ENCODE data around the gene LSM10. TPM values are rescaled to one million over a fixed set of nuclear protein-coding genes. Genes with fewer than 3 reads are reported as not detected.

The LSM10 gene
- 8.8 TPM for total RNA-seq

DNA sequence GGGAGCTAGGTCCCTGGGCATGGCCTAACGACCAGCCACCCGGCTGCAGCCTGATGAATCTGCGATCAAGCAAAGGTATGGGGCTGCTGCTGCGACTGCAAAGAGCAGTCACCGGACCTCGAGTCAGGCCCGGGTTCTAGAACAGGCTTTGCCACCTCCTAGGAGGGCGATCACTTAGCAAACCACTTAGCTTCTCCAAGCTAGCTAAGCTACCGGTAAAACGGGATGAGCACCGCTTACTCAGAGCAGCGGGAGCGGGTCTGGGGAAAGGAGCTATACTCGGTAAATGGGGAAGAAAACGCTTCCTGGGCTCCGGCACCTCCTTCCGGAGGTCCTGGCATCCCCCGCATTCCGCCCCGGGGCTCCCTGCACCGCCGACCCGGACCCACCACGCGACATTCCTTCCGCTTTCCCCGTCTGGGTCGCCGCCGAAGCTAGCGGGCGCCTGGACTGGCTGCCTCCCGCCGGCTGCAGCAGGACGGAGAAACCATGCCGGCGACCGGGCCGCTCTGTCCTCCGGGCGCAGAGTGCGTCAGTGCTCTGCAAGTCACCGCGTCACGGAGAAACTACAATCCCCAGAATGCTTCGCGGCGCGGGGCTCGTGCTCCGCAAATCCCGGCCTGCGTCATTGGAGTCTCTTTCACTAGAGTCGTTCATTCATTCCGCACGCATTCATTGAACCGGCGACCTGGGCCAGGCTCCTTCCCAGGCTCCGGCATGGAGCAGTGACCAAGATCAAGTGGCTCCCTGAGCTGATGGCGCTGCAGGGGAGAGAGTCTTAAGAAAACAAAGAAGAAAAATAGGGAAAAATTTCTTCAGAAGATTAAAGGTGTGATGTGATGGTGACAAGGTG is at the start of gene LSM10:
TSS of gene LSM10 (minus strand) at position 531 of the 853 bp plus-strand sequence. CDS start 3,779 bp downstream, outside the sequence.
- DNase-seq, result peak; percentile 98

- DNase-seq, result no peak
Observed at GRCh38 chr1:36447450-36447849, 49.7 kb upstream of the LSM10 start.

DNA sequence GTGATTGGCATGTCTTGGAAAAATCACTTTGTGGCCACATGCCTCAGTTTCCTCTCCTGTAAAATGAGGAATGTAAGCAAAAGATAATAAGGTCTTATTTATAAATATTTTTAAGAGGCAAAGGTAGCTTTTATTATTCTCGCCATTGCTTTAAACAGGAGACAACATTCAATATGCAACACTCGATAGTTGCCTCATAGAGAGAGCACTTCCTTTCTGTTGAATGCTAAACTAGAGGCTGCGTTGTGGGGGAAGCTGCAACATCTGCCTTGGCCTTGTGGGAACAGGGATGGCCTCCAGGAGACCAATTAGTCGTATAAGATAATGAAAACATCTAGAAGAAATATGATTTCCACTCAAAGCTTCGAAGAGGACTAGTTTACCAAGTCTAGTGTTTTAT is 49.0 kb upstream of the LSM10 start:
- DNase-seq, result no peak

DNA sequence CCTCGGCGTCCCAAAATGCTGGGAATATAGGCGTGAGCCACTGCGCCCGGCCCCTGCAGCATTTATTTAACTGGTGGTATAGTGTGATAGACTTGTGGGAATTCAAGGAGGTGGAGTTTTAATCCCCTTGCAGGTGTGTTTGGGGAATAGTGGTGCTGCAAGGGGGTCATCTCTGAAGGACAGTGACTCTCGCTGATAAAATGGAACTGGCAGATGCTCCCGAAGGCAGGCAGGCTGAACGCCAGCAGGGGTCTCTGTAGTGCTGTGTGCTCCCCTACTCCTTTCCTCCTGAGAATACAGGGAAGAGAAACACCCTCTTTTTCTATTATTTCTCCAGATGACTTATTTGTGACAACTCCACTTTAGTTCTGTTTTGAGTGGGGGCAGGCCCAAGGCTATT is 48.6 kb upstream of the LSM10 start:
- DNase-seq, result peak; percentile 16

DNA sequence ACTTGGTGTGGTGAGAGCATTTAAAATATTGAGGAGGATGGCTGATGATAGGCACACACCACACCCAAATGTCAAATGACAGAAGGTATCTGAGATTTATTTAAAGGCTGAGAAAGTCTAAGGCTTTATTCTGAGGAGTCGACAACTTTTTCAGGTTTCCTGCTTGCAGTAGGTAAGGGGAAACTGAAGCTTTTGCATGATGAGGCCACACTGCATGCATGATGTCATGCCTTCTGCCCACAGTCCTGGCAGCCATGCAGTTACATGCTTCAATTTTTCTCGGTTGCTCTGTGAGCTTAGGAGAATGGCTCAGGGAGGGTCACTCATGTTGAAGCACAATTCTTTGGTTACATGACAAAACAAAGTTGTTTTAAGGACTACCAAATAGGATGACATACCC is 45.6 kb upstream of the LSM10 start:
- no peak for DNase-seq

DNA sequence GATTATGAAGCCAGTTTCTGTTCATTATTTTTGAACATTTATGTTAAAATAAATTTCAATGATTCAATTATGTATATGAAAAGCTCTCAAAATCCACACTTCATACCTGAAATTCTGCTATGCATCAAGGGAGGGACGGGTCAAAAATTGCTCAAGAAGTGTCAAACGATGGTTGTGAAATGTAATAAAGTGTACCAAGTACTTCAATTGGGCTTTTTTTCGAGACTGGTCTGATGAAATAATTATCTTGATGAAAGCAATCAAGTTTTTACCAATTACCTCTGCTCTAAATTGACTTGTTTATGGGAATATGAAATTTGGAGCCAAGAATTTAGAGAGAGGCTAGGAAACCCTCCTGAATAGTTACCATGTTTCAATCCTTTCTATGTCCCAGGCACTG is 44.6 kb upstream of the LSM10 start:
- no peak for DNase-seq

DNA sequence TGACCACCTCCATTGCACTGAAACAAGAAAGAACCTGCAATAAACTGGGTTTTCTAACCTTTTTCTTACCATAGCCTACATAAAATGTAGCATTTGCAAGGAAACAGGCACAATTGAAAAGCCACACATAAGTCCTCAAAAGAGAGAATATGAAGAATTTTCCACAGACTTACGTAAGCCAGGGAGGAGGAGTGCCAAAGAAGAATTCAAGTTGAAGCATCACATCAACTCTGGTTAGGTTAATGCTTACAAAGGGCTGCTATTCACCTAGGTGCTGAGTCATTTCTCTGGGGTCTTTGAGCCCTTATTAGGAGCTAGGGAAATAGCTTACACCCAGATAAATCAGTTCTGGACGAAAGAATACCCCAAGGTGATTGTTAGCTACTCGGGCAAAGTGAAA is 42.9 kb upstream of the LSM10 start:
- DNase-seq, result no peak

DNA sequence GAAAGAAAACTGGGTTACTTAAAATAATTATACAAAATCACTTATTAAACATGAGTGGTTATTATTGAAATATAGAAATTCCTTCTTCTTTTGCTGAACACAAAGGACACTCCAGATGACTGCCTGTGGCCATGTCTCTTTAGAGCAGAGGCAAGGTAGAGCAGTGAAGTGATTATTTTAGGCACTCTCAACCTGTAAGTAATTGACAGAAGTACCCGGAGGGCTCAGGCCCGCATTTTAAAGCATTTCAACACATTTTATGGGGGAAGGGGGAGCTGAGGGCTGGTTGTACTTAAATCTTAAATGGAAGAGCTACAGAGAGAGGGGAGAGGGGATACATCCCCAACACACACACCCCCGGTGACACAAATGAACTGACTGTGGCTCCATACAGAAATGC is 42.3 kb upstream of the LSM10 start:
- DNase-seq, result no peak

GRCh38 chr1:36438715-36439114 is 41.0 kb upstream of the LSM10 start:
- DNase-seq, result no peak

- DNase-seq, result no peak
Observed at GRCh38 chr1:36436821-36437220, 39.1 kb upstream of the LSM10 start.

GRCh38 chr1:36433102-36433501 is 35.4 kb upstream of the LSM10 start:
- DNase-seq, result no peak

DNA sequence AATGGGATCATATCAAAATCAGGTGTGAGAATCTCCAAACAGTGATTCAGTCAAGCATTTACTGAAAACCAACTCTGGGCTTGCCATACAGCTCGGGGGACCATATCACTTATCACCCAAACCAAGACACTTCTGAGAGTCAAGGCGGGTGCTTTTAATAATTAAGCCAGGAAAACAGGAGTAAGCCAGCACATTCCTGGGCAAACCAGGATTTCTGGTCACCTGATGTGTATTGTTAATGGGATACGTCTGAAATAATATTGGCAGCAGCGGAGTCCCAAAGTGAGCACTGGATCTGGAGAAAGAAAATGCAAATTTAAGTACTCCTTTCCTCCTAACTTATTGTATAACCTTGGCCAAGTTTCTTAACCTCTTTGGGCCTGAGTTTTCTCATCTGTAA is 34.9 kb upstream of the LSM10 start:
- no peak for DNase-seq

- DNase-seq, result no peak
Observed at GRCh38 chr1:36425791-36426190, 28.1 kb upstream of the LSM10 start.

- DNase-seq, result no peak
Observed at GRCh38 chr1:36421649-36422048, 23.9 kb upstream of the LSM10 start.

DNA sequence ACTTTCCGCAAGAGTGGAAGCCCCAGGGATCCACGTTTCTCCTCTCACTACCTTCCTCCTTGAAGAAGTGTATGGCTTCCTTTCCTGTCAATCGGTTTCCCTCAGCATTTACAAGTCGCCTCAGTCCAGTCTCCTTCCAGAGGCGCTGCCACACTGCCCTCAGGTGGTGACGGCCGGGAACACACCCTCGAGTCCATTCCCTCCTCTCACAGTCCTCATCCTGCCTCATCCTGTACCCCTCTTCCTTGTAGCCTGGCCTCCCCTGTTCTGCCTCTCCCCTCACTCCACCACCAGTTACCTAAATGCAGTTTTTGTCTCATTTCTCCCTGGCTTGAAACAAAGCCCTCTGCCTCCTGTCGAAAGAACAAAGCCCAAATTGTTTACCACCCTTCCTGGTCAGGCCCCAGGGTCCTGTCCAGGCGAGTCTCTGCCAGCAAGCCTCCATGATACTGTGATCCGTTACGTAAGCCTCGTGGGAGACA is 23.2 kb upstream of the LSM10 start:
- peak; percentile 93 for DNase-seq

GRCh38 chr1:36420409-36420808 is 22.7 kb upstream of the LSM10 start:
- DNase-seq, result no peak

- no peak for DNase-seq
Observed at GRCh38 chr1:36419569-36419968, 21.9 kb upstream of the LSM10 start.

GRCh38 chr1:36419140-36419539 is 21.4 kb upstream of the LSM10 start:
- no peak for DNase-seq

GRCh38 chr1:36417931-36418330 is 20.2 kb upstream of the LSM10 start:
- DNase-seq, result no peak

DNA sequence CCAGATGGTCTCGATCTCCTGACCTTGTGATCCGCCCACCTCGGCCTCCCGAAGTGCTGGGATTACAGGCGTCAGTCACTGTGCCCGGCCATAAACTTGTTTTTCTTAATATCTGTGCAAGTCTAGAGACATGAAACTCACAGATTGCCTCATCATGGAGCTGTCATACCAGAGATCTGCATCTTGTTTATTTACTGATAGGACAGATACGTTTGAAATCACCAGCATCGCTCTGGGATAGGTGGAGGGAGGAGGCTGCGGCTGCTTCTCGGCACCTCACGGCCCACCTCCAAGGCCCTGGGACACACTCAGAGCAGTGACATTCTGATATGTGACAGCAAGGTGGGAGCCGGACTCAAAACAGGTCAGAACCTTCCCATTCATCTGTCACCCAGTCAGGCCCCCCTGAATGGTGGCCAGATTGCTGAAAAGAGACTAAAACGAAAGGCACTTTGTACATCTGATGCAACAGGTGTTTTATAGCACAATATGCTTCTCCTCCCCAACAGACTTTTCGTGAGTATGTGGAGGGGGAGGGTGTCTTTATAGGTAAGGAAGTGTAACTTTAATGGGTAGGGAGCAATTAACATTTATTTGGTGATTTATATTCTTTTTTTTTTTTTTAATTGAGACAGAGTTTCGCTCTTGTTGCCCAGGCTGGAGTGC is 18.1 kb upstream of the LSM10 start:
- DNase-seq, result no peak

DNA sequence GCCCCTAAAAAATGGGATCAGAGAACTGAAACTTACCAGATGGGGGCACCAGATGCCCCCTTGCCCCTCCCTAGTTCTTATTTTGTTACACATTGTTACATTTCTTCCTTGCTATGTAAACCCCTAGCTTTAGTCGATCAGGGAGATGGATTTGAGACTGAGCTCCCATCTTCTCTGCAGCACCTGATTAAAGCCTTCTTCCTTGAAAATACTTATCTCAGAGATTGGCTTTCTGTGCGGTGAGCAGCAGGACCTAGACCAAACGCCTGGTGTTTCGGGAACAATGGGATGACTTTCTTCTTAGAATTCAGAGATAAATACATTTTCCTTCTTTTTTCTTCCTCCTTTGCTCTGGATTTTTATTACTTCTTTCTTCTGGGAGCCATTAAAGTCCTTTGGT is 16.7 kb upstream of the LSM10 start:
- DNase-seq, result no peak

GRCh38 chr1:36411674-36412648 is 14.3 kb upstream of the LSM10 start:
- DNase-seq, result peak; percentile 31
